Measurements from ENCODE around the gene PREB.
"Not testable (repeated sequence)": the region's sequence is repeated elsewhere in the genome, so short reads cannot be mapped to it uniquely, and the experiment has no call there.

The PREB gene, protein sequence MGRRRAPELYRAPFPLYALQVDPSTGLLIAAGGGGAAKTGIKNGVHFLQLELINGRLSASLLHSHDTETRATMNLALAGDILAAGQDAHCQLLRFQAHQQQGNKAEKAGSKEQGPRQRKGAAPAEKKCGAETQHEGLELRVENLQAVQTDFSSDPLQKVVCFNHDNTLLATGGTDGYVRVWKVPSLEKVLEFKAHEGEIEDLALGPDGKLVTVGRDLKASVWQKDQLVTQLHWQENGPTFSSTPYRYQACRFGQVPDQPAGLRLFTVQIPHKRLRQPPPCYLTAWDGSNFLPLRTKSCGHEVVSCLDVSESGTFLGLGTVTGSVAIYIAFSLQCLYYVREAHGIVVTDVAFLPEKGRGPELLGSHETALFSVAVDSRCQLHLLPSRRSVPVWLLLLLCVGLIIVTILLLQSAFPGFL

DNA sequence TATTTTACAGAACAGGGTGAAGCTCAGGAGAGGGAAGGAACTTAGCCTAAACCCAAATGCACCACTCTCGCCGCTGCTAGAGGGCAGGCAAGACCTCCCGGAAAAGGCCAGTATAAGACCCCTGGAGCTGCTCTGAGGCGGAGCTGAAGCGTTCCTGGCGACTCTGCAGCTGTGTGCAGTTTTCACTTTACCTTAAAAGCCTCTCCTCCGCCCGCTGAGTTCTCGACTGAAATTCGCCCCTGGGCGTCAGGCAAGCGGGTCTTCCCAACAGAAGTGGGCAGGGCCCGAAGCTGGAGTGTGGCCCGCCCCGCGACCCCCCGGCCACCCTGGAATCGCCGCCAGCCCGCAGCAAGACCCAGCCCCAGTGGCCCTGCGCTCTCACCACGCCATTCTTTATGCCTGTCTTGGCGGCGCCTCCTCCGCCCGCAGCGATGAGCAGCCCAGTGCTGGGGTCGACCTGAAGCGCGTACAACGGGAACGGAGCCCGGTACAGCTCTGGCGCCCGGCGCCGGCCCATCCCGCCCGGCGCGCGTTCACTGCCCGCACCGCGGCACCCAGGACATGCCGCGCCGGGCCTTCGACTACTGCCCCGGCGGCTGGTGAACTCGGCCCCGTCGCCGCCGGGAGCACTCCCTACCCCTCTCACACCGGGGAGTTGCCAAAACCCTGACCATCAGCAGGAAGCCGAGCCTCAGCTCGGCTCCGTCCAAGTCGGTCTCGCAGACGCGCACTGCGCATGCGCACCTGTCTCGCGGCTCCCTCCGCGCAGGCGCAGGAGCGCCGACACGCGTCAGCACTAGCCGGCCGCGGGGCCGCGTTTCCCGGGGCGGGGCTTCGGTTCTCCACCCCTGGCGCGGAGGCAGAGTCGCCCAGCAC, at the start of gene PREB:
PREB (minus strand) TSS at position 732 of the 876 bp plus-strand sequence; CDS start at position 517, 215 bp downstream.
- DNase-seq, result peak; percentile 98

DNA sequence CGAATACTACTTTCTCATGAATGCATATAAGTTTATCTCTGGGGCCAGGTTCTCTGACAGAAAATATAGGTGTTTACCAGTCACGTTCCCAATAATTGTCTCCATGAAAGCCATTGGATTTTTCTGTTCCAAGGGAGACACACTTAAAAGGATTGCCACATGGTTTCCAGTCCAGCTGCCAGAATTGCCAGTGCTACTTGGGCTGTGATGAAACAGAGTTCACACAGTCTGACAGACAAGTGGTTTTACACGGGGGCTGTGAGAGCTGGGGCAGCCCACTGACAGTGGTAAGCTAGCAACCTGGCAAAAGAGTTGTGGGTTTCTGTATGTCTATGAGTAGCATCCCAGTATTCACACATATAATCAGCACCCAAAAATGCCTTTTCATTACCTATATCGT, 49.7 kb upstream of the PREB start:
- DNase-seq, result no peak

DNA sequence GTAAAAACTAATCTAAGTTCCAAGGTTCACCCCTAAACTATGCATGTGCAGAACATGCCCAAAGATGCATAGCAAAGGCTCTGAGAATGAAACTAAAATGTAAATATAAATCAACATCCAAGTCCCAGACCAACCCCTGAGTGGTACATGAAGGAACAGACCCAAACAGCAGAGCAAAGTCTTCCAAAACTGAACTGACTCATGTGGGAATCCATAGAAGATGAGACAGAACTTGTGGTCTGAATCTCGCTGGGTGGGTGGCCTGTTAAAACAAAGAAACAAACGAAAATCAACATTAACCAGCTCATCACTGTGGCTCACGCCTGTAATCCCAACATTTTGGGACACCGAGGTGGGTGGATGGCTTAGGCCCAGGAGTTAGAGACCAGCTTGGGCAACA, 47.9 kb upstream of the PREB start:
- no peak for DNase-seq

DNA sequence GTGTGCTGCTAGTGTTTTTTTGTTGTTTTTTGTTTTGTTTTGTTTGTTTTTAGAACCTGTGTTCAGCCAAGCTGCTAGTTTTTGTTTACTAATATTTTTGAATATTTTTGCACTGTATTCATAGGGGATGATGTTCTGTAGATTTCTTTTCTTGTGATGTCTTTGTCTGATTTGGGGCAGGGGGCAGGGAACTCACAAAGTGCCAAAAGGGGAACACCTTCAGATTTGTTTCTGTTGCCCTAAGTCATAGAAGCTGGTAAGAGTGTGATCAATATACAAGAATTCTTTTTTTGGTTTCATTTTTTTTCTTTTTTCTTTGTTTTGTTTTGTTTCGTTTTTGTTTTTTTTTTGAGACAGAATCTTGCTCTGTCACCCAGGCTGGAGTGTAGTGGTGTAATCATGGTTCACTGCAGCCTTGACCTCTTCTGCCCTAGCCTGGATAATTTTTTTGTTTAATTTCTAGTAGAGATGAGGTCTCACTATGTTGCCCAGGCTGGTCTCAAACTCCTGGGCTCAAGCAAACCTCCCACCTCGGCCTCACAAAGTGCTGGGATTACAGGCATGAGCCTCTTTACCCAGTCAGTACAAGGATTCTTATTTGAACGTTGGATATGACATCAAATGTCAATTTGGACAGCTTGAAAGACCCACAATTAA, 45.0 kb upstream of the PREB start:
- no peak for DNase-seq

DNA sequence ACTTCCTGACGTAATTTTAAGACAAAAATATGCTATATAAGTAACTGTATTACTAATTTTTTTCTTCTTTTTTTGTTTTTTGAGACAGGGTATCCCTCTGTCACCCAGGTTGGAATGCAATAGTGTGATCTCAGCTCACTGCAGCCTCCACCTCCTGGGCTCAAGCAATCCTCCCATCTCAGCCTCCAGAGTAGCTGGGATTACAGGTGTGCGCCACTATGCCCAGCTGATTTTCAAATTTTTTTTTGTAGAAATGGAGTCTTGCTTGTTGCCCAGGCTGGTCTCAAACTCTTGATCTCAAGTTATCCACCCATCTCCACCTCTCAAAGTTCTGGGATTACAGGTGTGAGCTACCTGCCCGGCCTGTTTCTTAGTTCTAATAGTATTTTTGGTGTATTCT, 44.0 kb upstream of the PREB start:
- DNase-seq, result no peak

DNA sequence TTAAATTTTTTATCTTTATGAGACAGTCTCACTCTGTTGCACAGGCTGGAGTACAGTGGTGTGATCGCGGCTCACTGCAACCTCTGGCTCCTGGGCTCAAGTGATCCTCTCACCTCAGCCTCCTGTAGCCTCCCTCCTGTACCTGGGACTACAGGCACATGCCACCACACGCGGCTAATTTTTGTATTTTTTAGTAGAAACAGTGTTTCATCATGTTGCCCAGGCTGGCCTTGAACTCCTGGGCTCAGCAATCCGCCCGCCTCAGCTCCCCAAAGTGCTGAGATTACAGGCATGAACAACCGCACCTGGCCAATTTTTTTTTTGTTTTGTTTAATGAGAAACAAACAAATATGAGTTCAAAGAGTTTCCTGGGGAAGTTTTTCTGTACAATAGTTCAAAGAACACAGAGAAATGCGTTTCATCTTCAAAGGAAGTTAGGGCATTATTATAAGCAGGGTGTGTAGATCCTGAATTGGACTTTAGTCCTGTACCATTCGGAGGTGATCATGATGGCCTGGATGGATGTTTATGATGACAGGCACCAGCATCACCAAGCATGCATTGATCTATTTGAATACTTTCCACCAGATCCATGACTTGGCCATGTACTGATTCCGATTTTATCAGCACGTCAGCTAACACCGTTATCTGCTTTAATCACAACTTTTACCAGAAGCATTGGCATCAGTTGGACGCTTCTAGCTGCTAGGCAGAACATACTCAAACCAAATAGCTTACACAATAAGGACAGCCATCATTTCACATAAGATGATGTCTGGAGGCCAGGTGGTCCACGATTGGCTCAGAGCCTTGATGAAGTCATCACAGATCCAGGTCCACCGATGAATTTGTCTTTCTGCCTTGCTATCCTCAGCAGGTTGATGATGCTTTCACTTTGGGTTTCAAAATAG, 43.3 kb upstream of the PREB start:
- no peak for DNase-seq

DNA sequence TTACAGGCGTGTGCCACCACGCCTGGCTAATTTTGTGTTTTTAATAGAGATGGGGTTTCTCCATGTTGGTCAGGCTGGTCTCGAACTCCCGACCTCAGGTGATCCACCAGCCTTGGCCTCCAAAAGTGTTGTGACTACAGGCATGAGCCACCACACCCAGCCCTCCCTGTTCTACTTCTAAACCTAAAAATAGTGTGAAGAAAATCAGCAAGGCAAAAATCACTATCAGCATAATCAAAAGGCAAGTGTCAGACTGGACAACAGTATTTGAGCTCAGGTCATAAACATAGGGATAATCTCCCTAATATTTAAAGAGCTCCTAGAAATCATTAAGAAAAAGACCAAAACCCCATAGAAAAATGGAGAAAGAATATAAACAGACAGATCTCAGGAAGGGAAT, 41.3 kb upstream of the PREB start:
- not testable (repeated sequence) for DNase-seq

DNA sequence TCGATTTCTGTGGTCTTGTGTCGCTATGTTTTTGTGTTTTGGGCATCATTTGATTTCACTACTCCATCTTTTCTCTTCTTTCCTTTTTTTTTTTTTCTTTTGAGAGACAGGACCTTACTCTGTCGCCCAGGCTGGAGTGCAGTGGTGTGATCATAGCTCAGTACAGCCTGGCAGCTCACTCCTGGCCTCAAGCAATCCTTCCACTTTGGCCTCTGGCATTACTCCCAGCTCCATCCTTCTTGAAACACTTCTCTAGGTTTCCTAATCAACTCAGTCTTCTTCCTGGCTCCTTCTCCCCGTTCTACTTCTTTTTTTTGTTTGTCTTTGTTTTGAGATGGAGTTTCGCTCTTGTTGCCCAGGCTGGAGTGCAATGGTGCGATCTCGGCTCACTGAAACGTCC, 40.9 kb upstream of the PREB start:
- DNase-seq, result no peak

DNA sequence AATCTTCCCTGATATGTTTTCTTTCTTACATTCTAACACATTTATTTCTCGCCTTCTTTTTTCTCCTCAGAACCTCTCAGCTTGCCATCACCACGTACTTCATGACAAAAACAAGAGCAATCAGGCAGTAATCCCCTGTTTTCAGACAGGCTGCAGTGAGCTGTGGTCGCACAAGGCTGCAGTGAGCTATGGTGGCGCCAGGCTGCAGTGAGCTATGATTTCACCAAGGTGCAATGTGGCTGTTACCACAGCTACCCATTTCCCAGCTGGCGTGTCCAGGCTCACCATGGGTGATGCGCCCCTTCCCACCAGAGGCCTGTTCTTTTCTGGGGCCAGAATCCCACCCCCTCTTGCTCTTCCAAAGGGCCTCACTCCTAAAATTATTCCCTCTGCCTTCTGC, 40.2 kb upstream of the PREB start:
- DNase-seq, result no peak

DNA sequence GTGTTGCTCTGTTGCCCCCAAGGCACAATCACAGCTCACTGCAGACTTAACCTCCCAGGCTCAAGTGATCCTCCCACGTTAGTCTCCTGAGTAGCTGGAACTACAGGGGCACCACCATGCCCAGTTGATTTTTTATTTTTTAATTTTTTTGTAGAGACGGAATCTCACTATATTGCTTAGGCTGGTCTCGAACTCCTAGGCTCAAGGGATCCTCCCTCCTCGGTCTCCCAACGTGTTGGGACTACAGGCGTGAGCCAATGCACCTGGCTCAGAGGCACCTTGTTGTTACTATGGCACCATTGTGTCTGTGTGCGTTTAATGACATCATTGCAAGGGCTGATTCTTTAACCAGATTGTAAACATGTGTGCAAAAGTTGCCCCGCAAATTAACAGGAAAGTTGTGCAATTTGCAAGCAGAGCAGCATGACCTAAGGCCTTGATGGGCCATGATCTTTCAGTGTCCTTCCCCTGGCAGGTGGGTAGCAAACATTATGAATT, 37.0 kb upstream of the PREB start:
- no peak for DNase-seq

DNA sequence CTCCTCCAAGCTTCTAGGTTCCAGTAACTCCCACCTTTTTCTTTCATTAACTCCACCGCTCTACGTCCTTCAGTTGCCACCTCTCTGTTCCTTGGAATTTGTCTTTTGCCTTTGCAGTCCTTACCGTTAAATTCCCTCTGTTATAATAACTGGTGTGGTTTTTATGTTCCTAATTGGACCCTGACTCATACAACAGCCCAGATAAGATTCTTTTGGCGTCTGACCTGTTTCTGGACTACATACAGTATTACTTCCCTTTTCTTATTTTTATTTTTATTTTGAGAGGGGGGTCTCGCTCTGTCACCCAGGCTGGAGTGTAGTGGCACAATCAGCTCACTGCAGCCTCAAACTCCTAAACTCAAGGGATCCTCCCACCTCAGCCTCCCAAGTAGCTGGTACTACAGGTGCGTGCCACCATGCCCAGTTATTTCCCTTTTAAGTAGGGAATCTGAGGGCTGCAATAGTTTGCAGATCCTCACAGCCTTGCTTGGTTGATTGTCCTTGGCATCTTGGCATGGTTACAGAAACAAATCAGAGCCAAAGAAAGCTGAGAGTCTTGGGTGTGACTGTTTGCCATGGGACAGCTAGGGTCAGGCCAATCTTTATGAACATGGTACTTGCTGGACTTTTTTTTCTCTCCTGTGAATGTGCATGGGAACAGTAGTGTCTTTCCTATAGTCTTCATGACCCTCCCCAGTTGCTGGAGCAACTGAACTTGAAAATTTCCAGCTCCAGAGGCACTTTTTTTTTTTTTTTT, 36.3 kb upstream of the PREB start:
- no peak for DNase-seq

DNA sequence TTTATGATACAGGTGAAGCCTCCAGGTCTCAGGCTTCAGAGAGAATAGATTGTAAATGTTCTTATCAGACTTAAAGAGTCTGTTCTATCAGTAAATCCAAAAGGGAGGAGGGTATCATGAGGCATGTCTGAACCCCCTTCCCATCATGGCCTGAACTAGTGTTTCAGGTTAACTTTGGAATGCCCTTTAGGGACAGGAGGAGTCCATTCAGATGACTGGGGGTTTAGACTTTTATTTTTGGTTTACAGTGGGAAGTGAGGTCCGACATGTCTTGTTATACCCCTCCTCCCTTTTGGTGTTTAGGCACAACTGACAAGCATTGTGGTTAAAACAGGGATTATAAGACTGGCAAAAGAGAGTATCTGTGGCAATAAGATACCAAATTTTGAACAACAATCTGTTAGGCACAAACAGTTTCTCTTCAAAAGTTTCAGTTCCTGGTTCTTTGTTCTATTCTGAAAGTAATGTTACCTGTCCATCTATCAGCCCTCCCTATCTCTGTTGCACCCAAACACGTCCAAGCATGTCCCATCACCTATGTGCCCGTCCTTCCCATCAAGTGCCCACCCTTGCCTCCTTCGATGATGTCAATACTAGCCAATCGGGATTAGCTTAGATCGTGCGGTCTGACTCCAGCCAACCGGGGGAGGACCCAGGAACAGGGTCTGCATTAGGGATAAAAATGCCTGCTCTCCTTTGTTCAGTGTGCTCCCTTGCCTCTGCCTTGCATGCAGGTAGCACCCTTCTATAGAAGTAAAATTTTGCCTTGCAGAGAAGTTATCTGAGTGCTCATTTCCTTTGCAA, 30.7 kb upstream of the PREB start:
- DNase-seq, result no peak

DNA sequence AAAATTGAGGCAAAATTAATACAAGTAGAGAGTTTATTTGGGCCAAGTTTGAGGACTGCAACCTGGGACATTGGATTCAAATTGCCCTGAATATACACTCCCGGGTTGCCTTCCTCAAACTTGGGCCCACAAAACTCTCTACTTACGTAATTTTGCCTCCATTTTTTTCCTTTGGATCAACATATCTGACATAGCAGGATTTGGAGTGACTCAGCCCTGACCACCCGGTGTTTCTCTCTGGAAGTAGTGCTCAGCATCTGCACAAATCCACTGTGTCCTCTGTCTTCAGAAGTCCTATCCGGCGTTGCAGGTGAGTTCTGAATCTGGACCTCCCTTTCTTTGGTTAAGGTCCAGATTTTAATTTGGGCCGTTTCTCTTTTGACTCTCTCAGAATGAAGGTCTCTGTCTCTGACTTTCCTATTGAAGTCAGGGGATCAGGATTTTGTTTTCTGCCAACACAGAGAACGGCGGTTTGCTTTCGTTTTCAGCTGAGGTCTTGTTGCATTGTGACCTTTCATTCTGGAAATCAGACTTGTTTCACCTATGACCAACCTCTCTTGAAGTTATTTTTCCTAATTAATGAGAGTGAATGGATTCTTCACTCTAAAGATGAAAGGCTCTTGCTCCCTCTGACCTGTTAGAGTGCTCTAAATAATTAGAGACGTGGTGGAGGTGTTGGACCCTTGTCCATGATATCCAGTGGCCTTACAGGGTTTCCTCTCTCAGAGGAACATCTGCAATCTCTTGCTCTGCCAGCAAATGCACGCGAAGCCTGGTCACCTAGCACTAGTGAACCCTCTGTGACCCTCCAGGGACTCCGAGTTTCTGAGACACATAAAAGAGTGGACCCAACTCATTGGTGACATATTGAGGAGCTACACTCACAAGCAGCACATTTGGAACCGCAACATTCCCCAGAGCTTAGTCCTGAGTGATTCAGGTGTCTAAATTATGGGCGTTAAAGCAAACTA, 28.0 kb upstream of the PREB start:
- DNase-seq, result no peak

DNA sequence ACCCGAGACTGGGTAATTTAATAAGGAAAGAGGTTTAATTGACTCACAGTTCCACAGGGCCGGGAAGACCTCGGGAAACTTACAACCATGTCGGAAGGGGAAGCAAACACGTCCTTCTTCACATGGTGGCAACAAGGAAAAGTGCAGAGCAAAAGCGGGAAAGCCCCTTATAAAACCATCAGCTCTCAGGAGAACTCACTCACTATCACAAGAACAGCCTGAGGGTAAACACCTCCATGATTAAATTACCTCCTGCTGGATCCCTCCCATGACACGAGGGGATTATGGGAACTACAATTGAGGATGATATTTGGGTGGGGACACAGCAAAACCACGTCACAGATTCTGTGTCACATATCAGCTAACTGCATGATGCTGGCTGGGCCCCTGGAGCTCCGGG, 25.8 kb upstream of the PREB start:
- DNase-seq, result no peak

DNA sequence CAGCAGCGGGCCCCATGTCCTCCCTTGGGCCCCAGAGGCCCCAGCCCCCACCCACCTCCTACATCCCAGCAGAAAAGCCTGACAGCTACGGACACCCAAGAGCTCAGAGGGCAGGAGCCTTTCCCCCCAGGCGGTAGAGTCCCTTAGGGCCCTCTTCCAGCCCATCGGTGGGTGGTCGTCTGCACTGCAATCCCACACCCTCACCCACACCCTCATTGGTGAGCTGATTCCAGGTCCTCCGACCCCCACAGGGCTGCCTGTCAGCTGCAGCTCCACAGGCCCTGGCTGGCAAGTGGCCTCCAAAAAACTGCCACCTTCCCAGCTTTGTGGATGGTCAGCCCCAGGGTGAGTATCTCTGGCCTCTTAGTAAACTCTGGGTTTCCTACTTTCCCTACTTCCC, 24.8 kb upstream of the PREB start:
- no peak for DNase-seq

DNA sequence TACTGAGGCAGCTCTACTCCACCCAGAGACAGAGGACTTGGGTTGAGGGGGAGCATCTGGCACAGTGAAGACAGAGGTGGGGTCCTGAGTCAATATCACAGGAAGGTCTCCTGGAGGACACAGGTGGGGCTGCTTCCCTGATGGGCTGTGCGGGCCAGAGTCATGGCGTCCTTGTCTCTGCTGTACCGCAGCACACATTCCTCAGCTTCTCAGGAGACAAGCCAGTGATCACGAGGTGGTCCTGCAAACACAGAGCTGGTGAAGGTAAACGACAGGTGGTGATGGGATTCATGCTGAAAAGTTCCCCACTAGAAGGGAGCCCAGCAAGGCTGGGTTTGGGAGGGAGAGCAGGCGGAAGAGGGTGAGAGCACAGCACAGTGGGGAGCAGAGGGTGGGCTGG, 24.0 kb upstream of the PREB start:
- DNase-seq, result no peak

DNA sequence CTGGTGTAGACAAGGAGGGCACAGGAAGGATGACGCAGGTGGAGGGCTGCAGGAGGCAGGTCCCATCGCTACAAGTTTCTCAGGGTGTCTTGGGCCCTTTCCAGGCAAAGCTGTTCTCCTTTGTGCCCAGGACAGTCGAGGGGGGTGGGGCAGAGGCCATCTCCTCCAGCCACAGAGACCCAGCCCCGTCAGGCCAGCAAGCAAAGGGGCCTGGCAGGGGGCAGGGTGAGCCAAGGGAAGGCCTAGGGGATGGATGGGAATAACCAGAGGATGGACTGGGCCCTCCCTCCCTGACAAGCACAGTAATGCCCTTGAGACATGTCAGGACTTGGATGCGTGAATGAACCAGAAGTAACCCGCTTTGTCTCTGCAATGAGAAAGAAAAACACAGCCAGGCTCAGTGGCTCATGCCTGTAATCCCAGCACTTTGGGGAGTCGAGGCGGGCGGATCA, 20.7 kb upstream of the PREB start:
- DNase-seq, result no peak

DNA sequence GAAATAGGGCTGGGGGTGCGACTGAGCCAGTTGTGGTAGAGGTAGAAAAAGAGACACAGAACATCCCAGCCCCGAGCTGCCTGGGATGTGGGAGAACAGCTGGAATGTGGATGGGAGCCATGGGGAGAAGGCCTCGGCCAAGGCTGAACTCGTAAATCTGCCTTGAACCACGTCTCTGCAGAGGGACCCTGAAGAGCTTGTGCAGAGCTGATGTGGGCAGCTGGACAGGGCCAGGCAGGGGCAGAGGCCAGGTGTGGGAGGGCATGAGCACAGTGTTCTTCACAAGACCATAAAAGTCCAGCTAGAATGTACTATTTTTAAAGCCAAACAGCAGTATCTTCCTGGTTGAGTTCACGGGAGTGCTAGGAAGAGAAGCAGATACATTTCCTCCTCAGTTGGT, 20.1 kb upstream of the PREB start:
- DNase-seq, result no peak

DNA sequence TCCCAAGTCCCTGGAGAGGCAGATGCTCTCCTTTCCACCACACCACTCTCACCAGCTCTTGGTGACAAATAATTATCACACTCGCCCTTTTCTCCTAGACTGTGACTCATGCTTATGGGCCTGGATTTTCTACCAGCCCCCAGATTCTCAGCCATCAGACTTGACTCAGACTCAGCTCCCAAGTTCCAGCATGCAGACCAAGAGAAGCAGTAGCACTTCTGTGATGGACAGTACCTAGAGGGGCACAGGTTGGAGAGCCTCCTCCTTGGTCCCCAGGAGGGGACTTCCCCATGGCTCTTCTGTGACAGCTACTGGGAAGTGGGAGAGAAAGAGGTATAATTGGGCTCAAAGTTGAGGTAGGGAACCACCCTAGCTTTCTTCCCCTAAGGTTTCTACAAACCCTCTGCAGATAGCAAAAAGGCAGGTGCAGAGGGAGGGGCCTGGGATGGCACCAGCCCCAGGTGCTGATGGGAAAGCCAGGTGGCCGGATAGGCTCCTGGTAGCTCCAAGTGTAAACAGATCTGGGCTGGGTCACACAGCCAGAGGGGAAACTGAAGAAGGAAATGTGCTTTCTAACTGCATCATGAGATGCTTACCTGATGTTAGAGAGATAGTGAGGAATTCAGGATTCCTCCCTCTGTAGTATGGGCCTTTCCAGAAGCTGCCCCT, 18.5 kb upstream of the PREB start:
- DNase-seq, result no peak

Data from activated CD4-positive, alpha-beta T cell treated with anti-CD3 and anti-CD28 coated beads, Interleukin-2, amount 50 U/mL, for 4 hours (primary cell).